NCI-H345 treated with DMSO at 0.1 percent for 48 hours (cell line): ENCODE results near the gene EML6.

ENCODE experiments used
- DNase-seq: peaks from one replicate; lab custom pipeline; 2025; ENCODE audit not compliant: unreplicated experiment; lab: John Stamatoyannopoulos, UW

The EML6 gene

DNA sequence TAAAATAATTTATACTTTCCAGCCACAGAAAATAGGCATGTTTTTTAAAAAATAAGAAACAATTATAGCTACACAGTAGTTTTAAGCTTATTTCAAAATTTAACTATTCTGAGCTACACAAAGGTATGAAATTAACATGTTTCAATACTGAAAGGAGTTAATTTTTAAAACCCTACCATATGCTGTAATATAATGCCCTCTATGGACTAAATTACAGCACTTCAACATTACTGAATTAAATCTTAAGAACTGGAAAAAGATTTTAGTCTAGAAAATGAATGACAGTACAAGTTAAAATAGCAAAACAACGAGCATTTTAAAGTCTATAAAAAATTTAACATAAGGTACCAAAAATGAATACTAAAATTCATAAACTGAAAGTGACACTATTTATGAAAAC is 290.5 kb downstream of the EML6 start:
- DNase-seq: no peak

DNA sequence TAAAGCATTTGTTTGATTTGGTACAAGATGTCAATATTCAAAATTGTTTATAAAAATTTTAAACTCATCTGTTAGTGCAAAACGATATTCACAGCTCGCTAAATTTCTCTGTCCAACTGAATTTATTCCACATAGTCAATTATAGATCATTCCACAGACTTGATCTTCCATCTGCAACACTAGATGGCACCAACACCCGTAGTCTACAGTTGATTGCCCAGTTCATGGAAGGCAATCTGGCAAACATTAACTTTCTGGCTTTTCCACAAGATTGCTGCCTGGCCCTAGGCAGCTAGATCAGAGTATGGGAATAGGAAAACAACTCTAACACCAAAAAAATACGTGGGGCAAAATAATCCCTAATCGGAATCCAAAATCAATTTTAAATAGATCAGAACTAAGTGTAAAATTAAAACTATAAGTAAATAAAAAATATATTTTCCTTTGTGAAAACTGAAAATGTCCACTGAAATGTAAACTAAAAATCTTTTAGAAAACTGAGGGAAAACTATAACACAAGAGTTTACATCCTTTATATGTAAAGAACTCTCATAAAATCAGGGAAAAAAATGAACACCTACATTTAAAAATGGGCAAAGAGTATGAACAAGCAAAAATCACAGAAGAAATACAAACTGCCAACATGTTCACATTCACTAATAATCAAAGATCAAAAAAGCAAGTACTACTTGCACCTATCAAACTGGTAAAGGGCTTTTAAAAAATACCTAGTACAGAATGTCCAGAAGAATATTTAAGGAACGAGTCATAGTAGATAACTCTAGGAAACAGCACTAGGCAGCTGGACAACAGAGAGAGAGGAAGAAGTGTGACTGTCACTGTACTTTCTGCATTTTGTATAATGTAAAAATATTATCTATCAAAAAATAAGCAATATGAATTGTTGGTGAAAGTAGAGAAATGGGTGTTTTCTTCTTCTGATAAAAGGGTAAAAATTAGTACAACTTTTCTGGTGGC is 291.8 kb downstream of the EML6 start:
- DNase-seq: no peak

DNA sequence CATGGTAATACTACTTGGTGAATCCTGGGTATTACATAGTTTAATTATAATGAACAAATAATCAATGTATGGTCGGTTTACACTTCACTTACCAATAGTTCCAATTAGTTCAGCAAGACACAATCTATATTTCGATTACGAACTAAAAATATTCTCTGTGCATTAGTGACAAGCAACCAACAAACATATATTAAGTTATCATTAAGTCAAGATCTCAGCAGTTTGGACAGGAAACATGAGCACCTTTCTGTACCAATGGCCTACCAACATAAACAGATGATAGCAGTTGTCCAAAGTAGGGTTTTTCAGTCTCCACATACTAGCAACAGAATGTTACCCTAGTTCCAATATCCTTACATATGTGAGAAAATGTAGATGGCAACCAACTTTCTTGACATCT is 294.0 kb downstream of the EML6 start:
- no peak for DNase-seq

DNA sequence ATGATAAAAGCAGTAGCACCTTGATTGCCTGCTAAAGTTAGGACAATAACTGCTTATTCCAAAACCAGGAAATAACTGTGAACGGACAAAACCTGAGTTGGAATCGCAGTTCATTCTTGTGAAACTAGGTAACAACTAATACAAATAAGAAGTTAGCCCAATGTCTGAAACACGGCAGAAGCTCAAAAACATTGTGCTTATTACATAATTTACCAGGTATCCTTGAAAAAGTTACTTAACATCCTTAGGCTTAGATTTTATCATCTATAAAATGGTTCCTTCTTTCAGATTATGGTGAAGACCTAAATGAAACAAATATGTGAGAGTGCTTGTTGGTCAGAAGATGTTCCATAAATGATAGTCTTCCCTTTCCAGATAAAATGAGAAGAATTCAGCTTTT is 294.4 kb downstream of the EML6 start:
- no peak for DNase-seq

DNA sequence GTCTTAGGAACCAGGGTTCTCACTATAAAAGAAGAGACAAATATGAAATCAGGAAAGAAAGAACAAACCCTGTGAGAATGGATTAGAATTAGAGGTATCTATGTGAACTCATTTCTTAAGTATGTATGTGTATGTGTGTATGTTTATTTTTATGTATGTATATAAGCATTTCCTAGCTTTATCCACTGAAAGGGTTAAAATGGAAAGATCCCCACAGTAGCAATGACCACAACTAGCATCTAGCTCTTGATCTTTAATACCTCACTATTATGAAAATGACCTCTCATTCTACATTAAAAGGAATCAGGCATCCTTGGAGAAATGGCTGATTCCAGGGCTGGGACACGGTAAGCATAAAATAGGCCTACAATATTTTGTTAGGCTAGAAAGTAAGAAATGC is 295.2 kb downstream of the EML6 start:
- DNase-seq: no peak

DNA sequence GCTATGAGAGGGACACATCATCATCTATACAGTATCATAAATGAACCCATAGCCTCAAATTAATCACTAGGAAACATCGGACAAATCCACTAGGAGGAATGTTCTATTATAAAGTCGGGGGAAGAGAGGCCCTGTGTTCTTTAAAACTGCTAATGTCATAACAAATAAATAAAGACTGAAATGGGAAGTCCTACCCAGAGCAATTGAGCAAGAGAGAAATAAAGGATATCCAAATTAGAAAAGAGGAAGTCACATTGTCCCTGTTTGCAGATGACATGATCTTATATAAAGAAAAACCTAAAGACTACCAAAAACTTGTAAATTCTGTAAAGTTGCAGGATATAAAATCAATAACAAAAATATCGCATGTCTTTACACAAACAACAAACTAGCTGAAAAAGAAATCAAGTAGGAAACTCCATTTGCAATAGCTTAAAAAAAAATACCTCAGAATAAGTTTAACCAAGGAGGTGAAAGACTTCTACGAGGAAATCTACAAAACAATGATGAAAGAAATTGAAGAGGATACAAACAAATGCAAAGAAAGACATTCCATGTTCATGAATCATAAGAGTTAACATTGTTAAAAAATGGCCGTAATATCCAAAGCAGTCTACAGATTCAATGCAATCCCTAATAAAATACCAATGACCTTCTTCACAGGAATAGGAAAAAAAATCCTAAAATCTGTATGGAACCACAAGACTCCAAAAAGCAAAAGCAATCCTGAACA is 296.2 kb downstream of the EML6 start:
- DNase-seq: no peak
